ENCODE data around the gene PPP1R15B.
"Not testable (repeated sequence)": the region's sequence is repeated elsewhere in the genome, so short reads cannot be mapped to it uniquely, and the experiment has no call there.

Gene PPP1R15B

GRCh38 chr1:204443871-204444581 lies 32.4 kb upstream of the PPP1R15B start:
- DNase-seq (ENCODE audit: low read depth in 3 of 3): no peak

GRCh38 chr1:204443260-204443619 lies 31.6 kb upstream of the PPP1R15B start:
- DNase-seq (ENCODE audit: low read depth in 3 of 3): no peak

- no peak for DNase-seq (ENCODE audit: low read depth in 3 of 3)
Measured at GRCh38 chr1:204442376-204443259, 31.0 kb upstream of the PPP1R15B start.

- DNase-seq (ENCODE audit: low read depth in 3 of 3): no peak
Measured at GRCh38 chr1:204441558-204441957, 29.9 kb upstream of the PPP1R15B start.

- DNase-seq (ENCODE audit: low read depth in 3 of 3): no peak
Measured at GRCh38 chr1:204439621-204440375, 28.2 kb upstream of the PPP1R15B start.

- DNase-seq (ENCODE audit: low read depth in 3 of 3): peak in 1 of 3 donors; percentile 15
Measured at GRCh38 chr1:204438628-204439027, 27.0 kb upstream of the PPP1R15B start.

GRCh38 chr1:204437796-204438570 lies 26.4 kb upstream of the PPP1R15B start:
- DNase-seq (ENCODE audit: low read depth in 3 of 3): no peak

GRCh38 chr1:204435872-204436271 lies 24.3 kb upstream of the PPP1R15B start:
- no peak for DNase-seq (ENCODE audit: low read depth in 3 of 3)

GRCh38 chr1:204435381-204435831 lies 23.8 kb upstream of the PPP1R15B start:
- no peak for DNase-seq (ENCODE audit: low read depth in 3 of 3)

- no peak for DNase-seq (ENCODE audit: low read depth in 3 of 3)
Measured at GRCh38 chr1:204434116-204434755, 22.6 kb upstream of the PPP1R15B start.

GRCh38 chr1:204432708-204433107 lies 21.1 kb upstream of the PPP1R15B start:
- DNase-seq (ENCODE audit: low read depth in 3 of 3): no peak

- peak; percentile 50 to 81 (median 61) for DNase-seq (ENCODE audit: low read depth in 3 of 3)
Measured at GRCh38 chr1:204431310-204432184, 19.9 kb upstream of the PPP1R15B start.

GRCh38 chr1:204429746-204430145 lies 18.1 kb upstream of the PPP1R15B start:
- no peak for DNase-seq (ENCODE audit: low read depth in 3 of 3)

- no peak for DNase-seq (ENCODE audit: low read depth in 3 of 3)
Measured at GRCh38 chr1:204426971-204427701, 15.5 kb upstream of the PPP1R15B start.

- no peak for DNase-seq (ENCODE audit: low read depth in 3 of 3)
Measured at GRCh38 chr1:204426474-204426873, 14.9 kb upstream of the PPP1R15B start.

GRCh38 chr1:204426035-204426436 lies 14.4 kb upstream of the PPP1R15B start:
- DNase-seq (ENCODE audit: low read depth in 3 of 3): no peak

GRCh38 chr1:204424621-204425020 lies 13.0 kb upstream of the PPP1R15B start:
- DNase-seq (ENCODE audit: low read depth in 3 of 3): no peak

GRCh38 chr1:204422061-204422705 lies 10.6 kb upstream of the PPP1R15B start:
- not testable (repeated sequence) for DNase-seq (ENCODE audit: low read depth in 3 of 3)

- no peak for DNase-seq (ENCODE audit: low read depth in 3 of 3)
Measured at GRCh38 chr1:204421441-204421840, 9.8 kb upstream of the PPP1R15B start.
